Glomerular visceral epithelial cell (primary cell): ENCODE data around the gene CLTB.
A peak's percentile ranks its signal among the peaks of the same experiment; 100 is the strongest.
"Not testable (repeated sequence)": the region's sequence is repeated elsewhere in the genome, so short reads cannot be mapped to it uniquely, and the experiment has no call there.

Source experiments
- DNase-seq: peaks from one replicate; pipeline ENCODE4 v3.0.0-alpha.2; 2016; ENCODE audit errors: extremely low spot score

CLTB gene, protein sequence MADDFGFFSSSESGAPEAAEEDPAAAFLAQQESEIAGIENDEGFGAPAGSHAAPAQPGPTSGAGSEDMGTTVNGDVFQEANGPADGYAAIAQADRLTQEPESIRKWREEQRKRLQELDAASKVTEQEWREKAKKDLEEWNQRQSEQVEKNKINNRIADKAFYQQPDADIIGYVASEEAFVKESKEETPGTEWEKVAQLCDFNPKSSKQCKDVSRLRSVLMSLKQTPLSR

DNA sequence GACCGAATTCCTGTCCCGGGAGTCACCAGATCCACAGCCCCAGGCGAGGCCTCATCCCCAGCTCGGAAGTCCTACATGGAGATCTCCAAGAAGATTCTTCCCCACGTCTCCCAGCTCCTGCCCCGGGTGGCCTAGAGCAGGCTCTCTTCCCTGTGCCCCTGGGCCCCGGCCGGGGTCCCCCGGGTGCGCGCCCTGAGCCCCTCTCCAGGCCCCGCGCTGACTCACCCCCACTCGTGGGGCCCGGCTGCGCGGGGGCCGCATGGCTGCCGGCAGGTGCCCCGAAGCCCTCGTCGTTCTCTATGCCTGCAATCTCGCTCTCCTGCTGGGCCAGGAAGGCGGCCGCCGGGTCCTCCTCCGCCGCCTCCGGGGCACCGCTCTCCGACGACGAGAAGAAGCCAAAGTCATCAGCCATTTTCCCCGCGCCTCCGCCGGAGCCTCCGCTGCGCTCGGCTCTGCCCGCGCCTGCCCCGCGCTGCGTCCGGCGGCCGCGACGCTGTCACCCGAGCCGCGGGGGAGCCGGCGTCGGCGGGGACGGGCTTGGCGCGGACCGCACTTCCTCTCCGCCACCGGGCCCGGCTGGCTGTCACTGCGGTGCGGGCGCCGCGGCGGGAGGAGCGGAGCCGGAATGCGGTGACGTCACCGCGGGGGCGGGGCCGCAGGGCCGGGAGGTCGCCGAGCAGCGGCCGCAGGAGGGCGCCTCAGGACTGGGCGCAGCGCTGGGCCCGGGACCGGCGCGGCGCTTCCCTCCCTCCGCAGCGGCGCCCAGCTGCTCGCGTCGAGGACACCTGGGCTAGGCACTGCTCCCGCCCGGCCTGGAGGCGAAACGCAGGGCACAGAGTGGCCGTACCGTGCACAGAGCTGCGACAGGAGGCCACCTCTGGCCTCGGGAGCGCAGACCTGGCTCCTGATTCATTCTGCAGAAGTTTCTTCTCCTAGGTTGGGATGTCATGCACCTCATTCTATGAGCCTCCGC lies at the start of gene CLTB:
Gene CLTB (minus strand): TSS at position 588 of the 973 bp plus-strand sequence. CDS start 176 bp downstream, at position 412.
- peak; percentile 91 for DNase-seq

GRCh38 chr5:176463113-176463764 lies 46.9 kb upstream of the CLTB start:
- no peak for DNase-seq

- no peak for DNase-seq
These were observed 45.0 kb upstream of the CLTB start for GRCh38 chr5:176461349-176461748.

DNA sequence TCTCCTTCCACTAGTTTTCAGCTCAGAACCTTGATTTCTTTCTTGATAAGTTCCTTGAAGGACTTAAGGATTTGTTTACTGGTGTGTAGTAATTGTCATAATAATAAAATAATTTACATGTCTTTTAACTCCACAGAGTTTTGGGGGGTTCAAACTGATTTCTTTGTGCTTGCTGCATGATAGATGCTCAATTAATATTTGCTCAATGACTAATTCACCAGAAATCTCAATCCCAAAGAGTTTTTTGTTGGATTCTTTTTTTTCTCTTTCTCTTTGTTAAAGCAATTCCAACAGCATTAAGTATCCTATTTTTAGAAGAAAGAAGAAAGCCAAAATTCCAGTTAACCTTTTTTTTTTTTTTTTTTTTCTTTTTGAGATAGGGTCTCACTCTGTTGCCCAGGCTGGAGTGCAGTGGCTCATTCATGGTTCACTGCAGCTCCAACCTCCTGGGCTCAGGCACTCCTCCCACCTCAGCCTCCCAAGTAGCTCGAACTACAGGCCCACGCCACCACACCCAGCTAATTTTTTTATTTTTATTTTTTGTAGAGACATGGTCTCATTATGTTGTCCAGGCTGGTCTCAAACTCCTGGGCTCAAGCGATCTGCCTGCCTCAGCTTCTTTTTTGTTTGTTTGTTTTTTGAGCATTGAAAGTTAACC lies 42.7 kb upstream of the CLTB start:
- no peak for DNase-seq

DNA sequence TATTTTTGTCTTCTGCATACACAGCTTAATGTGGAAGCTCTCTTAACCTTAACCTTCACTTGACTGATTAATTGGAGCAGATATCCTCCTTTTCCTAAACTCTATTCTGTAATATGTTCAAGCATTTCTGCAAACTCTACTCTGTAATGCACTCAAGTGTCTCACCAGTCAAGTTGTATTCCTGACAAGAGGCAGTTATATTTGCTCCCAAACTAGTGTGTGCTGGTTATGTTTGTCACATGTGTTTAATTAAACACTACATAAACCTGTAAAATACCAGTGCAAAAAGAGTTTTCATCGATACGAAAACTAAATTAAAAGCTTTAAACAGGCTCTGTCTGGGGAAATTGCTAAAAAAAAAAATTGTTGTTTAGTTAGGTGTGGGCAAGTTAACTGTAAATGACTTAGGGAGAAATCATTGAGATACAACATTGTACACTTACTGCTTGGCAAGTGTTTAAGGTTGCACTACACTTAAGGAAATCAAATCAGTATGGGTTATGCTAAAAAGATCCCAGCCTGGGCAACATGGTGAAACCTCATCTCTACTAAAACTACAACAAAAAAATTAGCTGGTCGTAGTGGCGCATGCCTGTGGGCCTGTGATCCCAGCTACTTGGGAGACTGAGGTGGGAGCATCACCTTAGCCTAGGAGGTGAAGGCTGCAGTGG lies 38.5 kb upstream of the CLTB start:
- DNase-seq = no peak

DNA sequence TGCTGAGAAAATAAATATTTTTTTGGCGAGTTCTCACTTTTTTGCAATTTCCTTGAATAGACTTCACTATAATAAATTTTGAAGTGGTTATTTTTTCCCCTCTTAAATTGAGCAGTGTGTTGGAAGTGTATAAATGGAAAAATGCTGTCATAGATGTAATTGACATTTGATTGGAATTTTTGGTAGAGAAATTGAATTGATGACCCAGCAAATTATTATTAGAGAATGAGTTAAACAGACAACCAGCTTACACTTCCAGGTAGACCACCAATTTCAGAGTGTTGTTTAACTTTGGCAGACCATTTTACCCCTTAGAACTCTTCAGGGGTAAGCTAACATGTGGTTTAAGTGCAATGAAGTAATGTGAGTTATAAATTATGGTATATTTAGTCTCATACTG lies 33.7 kb upstream of the CLTB start:
- DNase-seq = no peak

DNA sequence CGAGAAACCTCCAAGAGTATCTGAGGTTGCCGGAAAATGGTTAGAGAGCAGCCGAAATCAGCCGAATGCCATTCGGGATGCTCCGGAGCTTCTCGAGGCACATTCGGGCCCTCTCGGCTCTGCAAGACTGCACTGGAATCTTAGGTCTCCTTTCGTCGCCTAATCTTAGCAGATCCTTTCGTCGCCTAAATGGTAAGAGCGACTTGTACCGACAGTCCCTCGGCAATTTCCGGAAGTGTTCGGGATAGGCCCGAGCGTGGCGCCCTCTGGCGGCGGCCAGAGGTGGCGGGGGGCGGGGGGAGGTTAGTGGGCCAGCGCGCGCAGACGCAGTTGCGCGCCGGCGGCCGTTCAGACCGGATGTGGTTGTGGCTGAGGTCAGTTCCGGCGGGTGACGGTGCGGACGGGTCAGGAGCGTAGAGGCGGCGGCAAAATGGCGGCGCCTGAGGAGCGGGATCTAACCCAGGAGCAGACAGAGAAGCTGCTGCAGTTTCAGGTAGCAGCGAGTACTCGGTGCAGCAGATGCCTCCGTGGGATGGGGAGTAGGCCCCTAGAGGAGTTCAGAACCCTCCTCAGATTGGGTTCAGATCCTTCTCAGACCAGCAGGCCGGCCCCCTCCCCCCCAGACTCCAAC lies 31.8 kb upstream of the CLTB start, which contains the start of gene FAF2:
Gene FAF2 (plus strand): TSS at position 408 of the 631 bp plus-strand sequence. CDS start 23 bp downstream, at position 431.
- peak; percentile 99 for DNase-seq

DNA sequence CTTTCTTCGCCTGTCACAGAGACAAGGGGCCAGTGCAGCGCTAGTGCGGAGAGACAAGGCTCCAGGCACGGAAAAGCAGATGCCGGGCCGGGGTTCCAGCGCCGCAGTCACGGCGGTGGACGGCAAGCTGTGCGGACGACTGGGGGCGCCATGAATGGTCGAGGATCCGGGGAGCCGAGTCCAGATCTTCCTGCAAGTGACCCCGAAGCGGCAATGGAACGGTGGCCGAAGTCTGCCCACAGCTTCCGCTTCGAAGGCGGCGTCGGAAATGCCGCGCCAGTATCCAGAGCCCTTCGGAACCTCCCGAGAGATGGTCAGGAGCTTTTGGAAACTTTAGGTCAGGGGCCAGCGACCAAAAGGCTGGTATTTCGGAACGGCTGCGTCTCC lies 31.2 kb upstream of the CLTB start:
- DNase-seq = no peak

DNA sequence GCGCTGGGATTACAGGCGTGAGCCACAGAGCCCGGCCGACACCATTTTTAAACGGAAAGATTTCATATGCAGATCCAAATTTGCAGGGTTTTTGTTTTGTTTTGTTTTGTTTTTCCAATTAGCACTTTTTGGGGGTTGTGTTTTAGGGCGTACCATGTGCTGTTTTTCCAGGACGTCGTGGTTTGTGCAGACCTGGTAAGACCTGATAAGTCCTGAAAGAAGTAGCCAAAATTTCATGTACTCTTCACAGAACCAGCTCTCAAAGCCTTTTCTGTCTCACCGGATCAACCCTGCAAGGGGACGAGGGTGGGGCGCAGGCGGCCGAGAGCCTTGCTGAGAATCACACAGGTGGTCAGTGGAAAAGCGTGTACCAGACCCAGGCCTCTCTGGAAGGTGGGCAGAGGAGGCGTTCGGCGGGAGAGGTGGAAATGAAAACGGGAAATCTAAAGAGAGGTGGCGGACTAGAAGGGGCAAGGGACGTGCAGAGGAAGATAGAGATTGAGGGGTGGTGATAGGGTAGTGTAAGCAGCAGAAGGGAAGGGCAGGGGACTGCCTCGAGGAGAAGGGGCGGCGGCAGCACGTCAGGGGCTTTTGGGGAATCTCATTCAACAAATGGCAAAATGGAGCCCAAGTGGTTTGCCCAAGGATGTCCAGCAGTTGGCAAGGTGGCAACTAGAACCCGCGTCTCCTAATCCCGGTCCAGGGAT lies 30.7 kb upstream of the CLTB start:
- DNase-seq = no peak

DNA sequence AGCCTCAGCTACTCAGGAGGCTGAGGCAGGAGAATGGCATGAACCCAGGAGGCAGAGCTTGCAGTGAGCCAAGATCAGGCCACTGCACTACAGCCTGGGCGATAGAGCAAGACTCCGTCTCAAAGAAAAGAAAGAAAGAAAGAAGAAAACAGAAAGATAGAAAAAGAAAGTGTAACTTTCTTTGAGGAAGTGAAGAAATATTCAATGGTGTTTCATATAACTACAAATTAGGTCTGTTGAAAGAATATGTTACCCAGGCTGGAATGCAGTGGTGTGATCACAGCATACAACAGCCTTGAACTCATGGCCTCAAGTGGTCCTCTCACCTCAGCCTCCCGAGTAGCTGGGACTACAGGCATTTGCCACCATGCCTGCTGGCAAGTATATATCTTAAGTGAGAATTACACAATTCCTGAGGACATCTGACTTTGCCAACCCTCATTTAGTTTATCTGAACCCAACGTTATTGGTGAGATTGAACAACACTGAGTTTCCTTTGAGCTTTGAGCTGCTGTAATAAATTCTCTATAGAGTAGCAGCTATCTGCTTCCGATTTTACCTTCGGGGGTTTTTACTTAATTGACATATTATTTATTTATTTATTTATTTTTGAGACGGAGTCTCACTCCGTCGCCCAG lies 29.8 kb upstream of the CLTB start:
- DNase-seq = no peak

- no peak for DNase-seq
These were observed 28.4 kb upstream of the CLTB start for GRCh38 chr5:176444742-176445141.

DNA sequence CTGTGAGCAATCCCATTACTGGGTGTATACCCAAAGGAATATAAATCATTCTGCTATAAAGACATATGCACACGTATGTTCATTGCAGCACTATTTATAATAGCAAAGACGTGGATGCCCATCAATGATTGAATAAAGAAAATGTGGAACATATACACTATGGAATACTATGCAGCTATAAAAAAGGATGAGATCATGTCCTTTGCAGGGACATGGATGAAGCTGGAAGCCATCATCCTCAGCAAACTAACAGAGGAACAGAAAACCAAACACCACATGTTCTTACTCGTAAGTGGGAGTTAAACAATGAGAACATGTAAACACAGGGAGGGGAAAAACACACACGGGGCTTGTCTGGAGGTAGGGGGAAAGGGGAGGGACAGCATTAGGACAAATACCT lies 26.6 kb upstream of the CLTB start:
- not testable (repeated sequence) for DNase-seq

- no peak for DNase-seq
These were observed 25.6 kb upstream of the CLTB start for GRCh38 chr5:176441921-176442323.

- no peak for DNase-seq
These were observed 24.8 kb upstream of the CLTB start for GRCh38 chr5:176440927-176441706.

DNA sequence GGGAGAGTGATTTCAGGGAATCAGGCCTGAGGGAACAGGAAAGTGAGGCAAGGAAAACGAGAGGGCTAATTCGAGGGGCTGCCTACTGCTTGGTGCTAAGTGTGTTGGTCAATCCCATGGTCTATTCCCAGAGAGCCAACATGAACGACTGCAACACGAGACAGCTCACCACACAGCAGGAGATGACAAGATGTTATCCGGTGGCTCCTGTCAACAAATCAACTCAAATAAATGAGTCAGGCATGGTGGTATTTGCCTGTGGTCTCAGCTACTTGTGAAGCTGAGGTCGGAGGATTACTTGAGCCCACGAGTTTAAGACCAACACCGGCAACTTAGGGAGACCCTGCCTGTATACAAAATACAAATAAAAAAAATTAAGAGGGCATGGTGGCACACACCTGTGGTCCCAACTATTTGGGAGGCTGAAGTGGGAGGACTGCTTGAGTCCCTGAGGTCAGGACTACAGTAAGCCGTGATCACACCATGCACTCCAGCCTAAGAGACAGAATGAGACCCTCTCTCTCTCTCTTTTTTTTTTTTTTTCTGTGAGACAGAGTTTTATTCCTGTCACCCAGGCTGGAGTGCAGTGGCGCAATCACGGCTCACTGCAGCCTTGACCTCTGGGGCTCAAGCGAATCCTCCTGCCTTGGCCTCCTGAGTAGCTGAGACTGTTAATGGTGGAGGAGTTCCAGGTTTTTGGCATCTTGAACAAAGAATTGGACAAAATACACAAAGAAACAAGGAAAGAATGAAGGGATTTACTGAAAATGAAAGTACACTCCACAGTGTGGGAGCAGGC lies 22.8 kb upstream of the CLTB start:
- DNase-seq = peak; percentile 70

DNA sequence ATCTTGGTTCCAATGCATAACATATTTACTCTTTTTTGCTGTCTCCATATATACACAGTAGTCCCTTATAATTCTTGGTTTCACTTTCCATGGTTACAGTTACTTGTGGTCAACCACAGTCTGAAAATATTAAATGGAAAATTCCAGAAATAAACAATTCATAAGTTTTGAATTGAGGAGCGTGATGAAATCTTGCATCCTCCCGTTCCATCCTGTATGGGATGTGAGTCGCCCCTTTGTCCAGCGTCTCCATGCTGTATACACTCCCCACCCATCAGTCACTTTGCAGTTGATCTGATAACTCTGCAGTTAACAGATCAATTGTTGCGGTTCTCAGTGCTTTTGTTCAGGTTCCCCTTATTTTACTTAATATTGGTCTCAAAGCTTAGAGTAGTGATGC lies 20.3 kb upstream of the CLTB start:
- DNase-seq = no peak

DNA sequence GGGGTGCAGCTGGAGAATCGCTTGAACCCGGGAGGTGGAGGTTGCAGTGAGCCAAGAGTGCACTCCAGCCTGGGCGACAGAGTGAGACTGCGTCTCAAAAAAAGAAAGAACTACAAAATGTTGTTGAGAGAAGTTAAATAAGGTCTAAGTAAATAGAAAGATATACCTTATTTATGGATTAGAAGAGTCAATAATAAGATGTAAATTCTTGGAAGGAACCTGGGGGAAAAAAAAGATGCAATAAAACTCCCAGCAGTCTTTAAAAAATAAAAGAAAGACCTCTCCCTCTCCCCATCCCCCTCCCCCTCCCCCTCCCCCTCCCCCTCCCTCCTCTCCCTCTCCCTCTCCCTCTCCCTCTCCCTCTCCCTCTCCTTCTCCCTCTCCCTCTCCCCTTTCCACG lies 16.4 kb upstream of the CLTB start:
- no peak for DNase-seq

- no peak for DNase-seq
These were observed 13.6 kb upstream of the CLTB start for GRCh38 chr5:176429972-176430371.
